Common myeloid progenitor, CD34-positive (primary cell): ENCODE results near the gene C12orf75.

ENCODE experiments used
- CTCF ChIA-PET: fragments of 350-600 bp; sonication (Branson Sonifier 250); formaldehyde crosslinking; loops from one replicate; lab custom pipeline; 2021; ENCODE audit warnings: antibody characterized with exemption; lab: Charles Lee
- POLR2A ChIA-PET: fragments of 350-600 bp; sonication (Branson Sonifier 250); formaldehyde crosslinking; loops from one replicate; lab custom pipeline; 2021; ENCODE audit warnings: antibody characterized with exemption; lab: Charles Lee
- DNase-seq, 3 donors: peaks; one replicate each; pipeline versions ENCODE4 v3.0.0 to v3.0.0-alpha.2; 2013
- H3K27ac ChIP-seq, 2 experiments: 1 replicate in 1 of 2; 2 replicates in 1 of 2; pipeline ENCODE4 v1.7.0; 2013; ENCODE audit warnings: inconsistent platforms in 2 of 2, low read length in 2 of 2, mild to moderate bottlenecking in 2 of 2, low read depth in 1 of 2, moderate library complexity in 1 of 2; ENCODE audit not compliant: severe bottlenecking in 2 of 2, insufficient read depth in 1 of 2, poor library complexity in 1 of 2
- H3K27me3 ChIP-seq, 5 experiments: replicated peaks in 2 of 5; 1 replicate in 3 of 5; 2 replicates in 2 of 5; pipeline versions ENCODE4 v1.6.1 to v1.7.0; 2013; ENCODE audit warnings: low read length in 4 of 5, mild to moderate bottlenecking in 2 of 5, moderate library complexity in 2 of 5, inconsistent platforms in 1 of 5; ENCODE audit not compliant: insufficient read depth in 5 of 5, control insufficient read depth in 4 of 5
- H3K36me3 ChIP-seq, 4 experiments: 1 replicate in 2 of 4; 2 replicates in 2 of 4; pipeline versions ENCODE4 v1.6.1 to v1.7.0; 2013; ENCODE audit warnings: low read length in 3 of 4, control low read depth in 1 of 4, mild to moderate bottlenecking in 1 of 4; ENCODE audit not compliant: control insufficient read depth in 4 of 4, insufficient read depth in 4 of 4
- H3K4me1 ChIP-seq, 4 experiments: 1 replicate in 3 of 4; 2 replicates in 1 of 4; pipeline versions ENCODE4 v1.6.1 to v1.7.1; 2013; ENCODE audit warnings: low read length in 3 of 4, mild to moderate bottlenecking in 3 of 4, control low read depth in 1 of 4, inconsistent platforms in 1 of 4, moderate library complexity in 1 of 4; ENCODE audit not compliant: control insufficient read depth in 4 of 4, insufficient read depth in 4 of 4; ENCODE audit errors: control extremely low read depth in 1 of 4
- H3K4me3 ChIP-seq, 7 experiments: 1 replicate in 4 of 7; 2 replicates in 3 of 7; pipeline versions ENCODE4 v1.5.1 to v1.7.0; 2013; ENCODE audit warnings: mild to moderate bottlenecking in 7 of 7, low read length in 6 of 7, moderate library complexity in 6 of 7, inconsistent platforms in 2 of 7, low read depth in 2 of 7, control low read depth in 1 of 7; ENCODE audit not compliant: insufficient read depth in 4 of 7, control insufficient read depth in 1 of 7; ENCODE audit errors: extremely low read depth in 1 of 7
- H3K9me3 ChIP-seq, 5 experiments: 1 replicate in 4 of 5; 2 replicates in 1 of 5; pipeline versions ENCODE4 v1.6.1 to v1.7.1; 2013; ENCODE audit warnings: low read length in 4 of 5, mild to moderate bottlenecking in 2 of 5, inconsistent platforms in 1 of 5, low read depth in 1 of 5, moderate library complexity in 1 of 5; ENCODE audit not compliant: control insufficient read depth in 4 of 5, insufficient read depth in 2 of 5; ENCODE audit errors: control extremely low read depth in 1 of 5
- WGBS: methylation state at CpG from one replicate; pipeline ENCODE4 v1.1.5; 2013; ENCODE audit not compliant: insufficient coverage; 5-methylcytosine and 5-hydroxymethylcytosine counted together

Gene C12orf75

GRCh38 chr12:105351523-105351922 lies 21.0 kb downstream of the C12orf75 start:
- ChIA-PET CTCF (no interaction called here), POLR2A (no interaction called here)
- Histone ChIP-seq H3K36me3 (peaks cover 0 to 19% (median 3%) of the 10 kb centered on the region in 4 experiments), H3K4me3 (no peak overlapping the region), H3K4me1 (peaks cover 0 to 6% (median 0%) of the 10 kb centered on the region in 4 experiments), H3K27ac (no peak overlapping the region), H3K27me3 (no peaks in the 10 kb centered on the region), H3K9me3 (no peaks in the 10 kb centered on the region)
- WGBS: 100% methylated on average over 1 of the region's 1 CpG
- no peak for DNase-seq

GRCh38 chr12:105352052-105352451 lies 21.6 kb downstream of the C12orf75 start:
- no peak overlapping the region for H3K4me3 ChIP-seq
- ChIA-PET CTCF (no interaction called here), POLR2A (no interaction called here)
- peaks cover 0 to 19% (median 3%) of the 10 kb centered on the region in 4 experiments for H3K36me3 ChIP-seq
- H3K4me1 ChIP-seq: peaks cover 0 to 9% (median 0%) of the 10 kb centered on the region in 4 experiments
- peak in 2 of 3 donors; percentile 9 to 14 for DNase-seq
- WGBS: 95% methylated on average over 4 of the region's 4 CpGs
- no peaks in the 10 kb centered on the region for H3K27me3 ChIP-seq
- H3K27ac ChIP-seq: no peak overlapping the region
- H3K9me3 ChIP-seq: no peaks in the 10 kb centered on the region

- no peak for DNase-seq
- Histone ChIP-seq H3K36me3 (peaks cover 0 to 19% (median 3%) of the 10 kb centered on the region in 4 experiments), H3K9me3 (no peaks in the 10 kb centered on the region), H3K27me3 (no peaks in the 10 kb centered on the region), H3K27ac (no peak overlapping the region), H3K4me1 (peaks cover 0 to 10% (median 0%) of the 10 kb centered on the region in 4 experiments), H3K4me3 (no peak overlapping the region)
- 100% methylated on average over 2 of the region's 9 CpGs for WGBS
- CTCF ChIA-PET: interaction anchor here (0.6 to 2.0 kb wide), 2 partner anchors 24 to 1163 kb away, joined by 3 to 4 read pairs; no protein-coding TSS in a partner anchor
- POLR2A ChIA-PET: interaction anchor here (0.7 kb wide), 1 partner anchor 15 kb away, joined by 3 read pairs; no protein-coding TSS in a partner anchor
Measured at GRCh38 chr12:105352940-105353635, 22.6 kb downstream of the C12orf75 start.

DNA sequence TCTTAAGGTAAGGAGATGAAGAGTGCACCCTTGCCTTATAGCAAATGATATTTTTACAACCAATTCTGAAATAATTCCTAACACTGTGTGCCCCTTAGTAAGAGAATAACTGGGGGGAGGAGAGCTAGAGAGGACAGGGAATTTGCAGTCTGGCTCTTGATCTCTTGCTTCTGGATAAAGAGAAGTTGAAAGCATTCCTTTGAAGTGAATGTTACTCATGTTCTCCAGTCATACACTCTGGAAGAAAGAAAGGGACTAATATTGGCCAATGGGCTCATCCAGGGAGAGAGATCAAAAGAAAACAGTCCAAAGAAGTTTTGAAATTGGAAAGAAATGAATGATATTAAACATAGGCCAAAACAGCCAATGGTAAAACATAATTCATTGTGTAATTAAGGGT lies 25.3 kb downstream of the C12orf75 start:
- H3K4me3 ChIP-seq: no peak overlapping the region
- no peak overlapping the region for H3K27ac ChIP-seq
- peaks cover 0 to 10% (median 0%) of the 10 kb centered on the region in 4 experiments for H3K4me1 ChIP-seq
- peaks cover 0 to 15% (median 6%) of the 10 kb centered on the region in 4 experiments for H3K36me3 ChIP-seq
- no peaks in the 10 kb centered on the region for H3K9me3 ChIP-seq
- ChIA-PET CTCF (interaction anchor here (2.0 kb wide), 1 partner anchor 18 kb away, joined by 4 read pairs; no protein-coding TSS in a partner anchor), POLR2A (no interaction called here)
- no peaks in the 10 kb centered on the region for H3K27me3 ChIP-seq
- DNase-seq: no peak

GRCh38 chr12:105357162-105357691 lies 26.7 kb downstream of the C12orf75 start:
- Histone ChIP-seq H3K27ac (no peak overlapping the region), H3K27me3 (no peaks in the 10 kb centered on the region), H3K4me1 (peaks cover 0 to 3% (median 0%) of the 10 kb centered on the region in 4 experiments), H3K9me3 (no peaks in the 10 kb centered on the region), H3K36me3 (peaks cover 0 to 17% (median 4%) of the 10 kb centered on the region in 4 experiments), H3K4me3 (no peak overlapping the region)
- POLR2A ChIA-PET: no interaction called here
- 100% methylated on average over 2 of the region's 6 CpGs for WGBS
- CTCF ChIA-PET: interaction anchor here (1.1 to 2.0 kb wide), 2 partner anchors 11 to 16 kb away, joined by 3 to 4 read pairs; no protein-coding TSS in a partner anchor
- DNase-seq: peak in 1 of 3 donors; percentile 10

DNA sequence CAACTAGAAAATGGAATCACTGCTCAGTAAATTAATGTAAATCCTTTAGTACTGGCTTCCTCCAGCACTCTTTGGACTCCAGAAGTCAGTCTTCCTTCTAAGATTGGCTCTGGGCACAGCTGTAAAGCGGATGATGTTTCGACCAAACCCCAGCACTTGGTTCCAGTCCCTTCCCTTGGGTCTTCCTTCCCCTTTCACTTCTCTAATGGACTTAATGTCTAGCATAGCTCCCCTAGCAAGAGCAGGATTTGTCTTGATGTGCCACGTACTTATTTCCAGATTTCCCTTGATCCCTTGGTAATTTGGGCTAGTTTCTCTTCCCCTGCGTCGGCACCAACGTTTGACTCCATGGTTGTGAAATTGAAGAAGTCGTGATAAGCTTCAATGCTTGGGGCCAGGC lies 28.3 kb downstream of the C12orf75 start:
- no peaks in the 10 kb centered on the region for H3K27me3 ChIP-seq
- H3K36me3 ChIP-seq: peaks cover 0 to 12% (median 3%) of the 10 kb centered on the region in 4 experiments
- DNase-seq: no peak
- peaks cover 0 to 3% (median 0%) of the 10 kb centered on the region in 4 experiments for H3K4me1 ChIP-seq
- CTCF ChIA-PET: no interaction called here
- POLR2A ChIA-PET: no interaction called here
- no peak overlapping the region for H3K4me3 ChIP-seq
- H3K9me3 ChIP-seq: no peaks in the 10 kb centered on the region
- H3K27ac ChIP-seq: no peak overlapping the region
- 93% methylated on average over 5 of the region's 7 CpGs for WGBS

- Histone ChIP-seq H3K9me3 (no peaks in the 10 kb centered on the region), H3K4me3 (no peak overlapping the region), H3K4me1 (peaks cover 0 to 3% (median 0%) of the 10 kb centered on the region in 4 experiments), H3K27ac (no peak overlapping the region), H3K27me3 (no peaks in the 10 kb centered on the region), H3K36me3 (peaks cover 0 to 12% (median 3%) of the 10 kb centered on the region in 4 experiments)
- 100% methylated on average over 1 of the region's 1 CpG for WGBS
- ChIA-PET CTCF (interaction anchor here (0.6 to 0.7 kb wide), 2 partner anchors 15 to 1396 kb away, joined by 3 read pairs; no protein-coding TSS in a partner anchor), POLR2A (no interaction called here)
- DNase-seq: no peak
Measured at GRCh38 chr12:105359856-105360255, 29.4 kb downstream of the C12orf75 start.
